ENCODE data around the gene FNDC8.

- TF ChIP-seq CTCF (IDR thresholded peaks at IDR 0.05): no peak
- no peak for TF ChIP-seq POLR2A (IDR thresholded peaks at IDR 0.05)
These were observed 20.4 kb upstream of the FNDC8 start for GRCh38 chr17:35101036-35101435.
